Stimulated activated CD8-positive, alpha-beta memory T cell treated with anti-CD3 and anti-CD28 coated beads, Interleukin-12 subunit alpha, Interleukin-12 subunit beta, amount 100 ng/mL, for 24 hours (primary cell): ENCODE measurements around the gene RHOV.

Experiments
- DNase-seq: peaks from one replicate; pipeline ENCODE4 v3.0.0-alpha.2; 2020; ENCODE audit errors: extremely low read depth

RHOV gene

GRCh38 chr15:40845036-40845435, 29.0 kb downstream of the RHOV start:
- DNase-seq: no peak

DNA sequence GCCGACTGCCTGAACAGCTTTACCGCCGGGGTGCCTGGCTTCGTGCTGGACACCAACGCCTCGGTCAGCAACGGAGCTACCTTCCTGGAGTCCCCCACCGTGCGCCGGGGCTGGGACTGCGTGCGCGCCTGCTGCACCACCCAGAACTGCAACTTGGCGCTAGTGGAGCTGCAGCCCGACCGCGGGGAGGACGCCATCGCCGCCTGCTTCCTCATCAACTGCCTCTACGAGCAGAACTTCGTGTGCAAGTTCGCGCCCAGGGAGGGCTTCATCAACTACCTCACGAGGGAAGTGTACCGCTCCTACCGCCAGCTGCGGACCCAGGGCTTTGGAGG, 29.4 kb downstream of the RHOV start:
- DNase-seq: no peak

DNA sequence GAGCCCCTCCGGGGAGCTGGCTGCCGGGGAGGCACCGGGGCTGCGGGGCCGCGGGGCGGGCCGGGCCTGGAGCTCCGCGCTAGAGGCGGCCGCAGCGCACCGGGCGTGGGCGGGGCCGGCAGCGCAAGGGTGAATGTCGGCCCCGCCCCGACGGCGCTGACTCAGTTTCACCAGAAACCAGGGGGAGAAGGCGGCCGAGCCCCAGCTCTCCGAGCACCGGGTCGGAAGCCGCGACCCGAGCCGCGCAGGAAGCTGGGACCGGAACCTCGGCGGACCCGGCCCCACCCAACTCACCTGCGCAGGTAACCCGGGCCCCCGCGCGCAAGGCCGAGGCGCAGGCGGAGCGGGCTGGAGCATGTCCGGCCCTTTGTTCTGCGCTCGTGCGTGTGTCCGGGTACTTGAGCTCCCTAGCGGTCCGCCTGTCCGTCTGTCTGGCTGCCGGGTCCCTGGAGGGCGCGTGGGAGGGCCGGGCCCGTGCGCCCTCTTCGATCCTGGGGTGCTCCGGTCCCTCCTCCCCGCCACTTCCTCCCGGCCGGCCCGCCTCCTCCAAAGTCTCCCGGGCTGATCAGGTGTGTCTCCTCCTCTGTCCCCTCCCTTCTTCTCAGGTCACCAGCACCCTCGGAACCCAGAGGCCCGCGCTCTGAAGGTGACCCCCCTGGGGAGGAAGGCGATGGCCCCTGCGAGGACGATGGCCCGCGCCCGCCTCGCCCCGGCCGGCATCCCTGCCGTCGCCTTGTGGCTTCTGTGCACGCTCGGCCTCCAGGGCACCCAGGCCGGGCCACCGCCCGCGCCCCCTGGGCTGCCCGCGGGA, 29.9 kb downstream of the RHOV start, which contains the start of gene SPINT1:
Gene SPINT1 (plus strand): TSS at position 164 of the 811 bp plus-strand sequence. CDS start 507 bp downstream, at position 671.
- DNase-seq: peak; percentile 36

GRCh38 chr15:40843261-40843884, 30.7 kb downstream of the RHOV start:
- DNase-seq: no peak

GRCh38 chr15:40841741-40842140, 32.3 kb downstream of the RHOV start:
- DNase-seq: no peak

DNA sequence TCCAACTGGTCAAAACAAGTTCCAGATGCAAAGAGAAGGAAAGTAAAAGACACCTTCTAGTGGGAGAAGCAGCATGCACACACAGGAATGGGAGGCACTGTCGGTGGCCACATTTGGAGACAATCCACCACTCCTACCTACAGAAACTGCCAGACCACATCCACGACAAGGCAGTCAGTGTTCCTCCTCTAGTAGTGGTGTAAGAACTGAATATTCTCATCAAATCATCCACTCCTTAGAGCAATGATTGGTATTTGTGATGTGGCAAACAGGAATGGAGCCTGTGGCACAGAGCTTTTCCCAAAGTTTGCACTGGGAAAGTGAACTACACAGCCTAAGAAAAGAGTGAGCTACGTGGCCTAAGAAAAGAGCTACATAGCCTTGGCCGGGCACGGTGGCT, 35.3 kb downstream of the RHOV start:
- DNase-seq: no peak

DNA sequence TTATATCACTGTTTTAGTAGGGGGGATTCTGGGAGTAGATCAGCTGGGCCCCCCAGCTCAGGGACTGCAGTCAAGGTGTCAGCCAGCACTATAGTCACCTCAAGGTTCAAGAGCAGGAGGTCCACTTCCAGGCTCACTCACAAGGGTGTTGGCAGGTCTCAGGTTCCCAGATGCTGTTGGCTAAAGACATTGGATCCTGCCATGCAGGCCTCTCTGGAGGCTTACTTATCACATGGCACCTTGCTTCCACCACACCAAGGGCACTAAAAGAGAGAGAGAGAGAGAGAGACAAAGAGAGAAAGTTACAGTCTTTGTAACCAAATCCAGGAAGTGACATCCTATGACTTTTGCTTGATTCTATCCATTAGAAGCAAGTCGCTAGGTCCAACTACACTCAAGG, 38.0 kb downstream of the RHOV start:
- no peak for DNase-seq

- DNase-seq: no peak
Measured at GRCh38 chr15:40832903-40833302, 41.1 kb downstream of the RHOV start.

- no peak for DNase-seq
Measured at GRCh38 chr15:40831861-40832260, 42.2 kb downstream of the RHOV start.

DNA sequence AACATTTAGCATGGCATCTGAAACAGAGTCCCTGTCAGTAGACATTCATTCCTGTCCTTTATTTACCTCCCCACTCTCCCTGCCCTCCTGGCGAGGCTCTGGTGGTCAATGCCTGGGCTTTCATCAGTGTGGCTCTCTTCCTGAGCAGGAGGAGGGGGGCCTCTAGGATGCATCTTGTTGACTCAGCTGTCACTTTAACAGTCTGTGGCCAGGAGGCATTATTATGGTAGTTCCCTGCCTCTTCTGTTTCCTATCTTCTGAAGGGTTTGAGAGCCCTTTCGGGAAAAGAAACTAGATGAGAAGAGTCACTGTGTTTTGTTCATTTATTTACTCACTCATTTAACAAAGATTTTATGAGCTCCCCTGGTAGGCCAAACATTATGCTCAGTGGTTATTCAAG, 43.1 kb downstream of the RHOV start:
- no peak for DNase-seq

- no peak for DNase-seq
Measured at GRCh38 chr15:40829115-40829514, 44.9 kb downstream of the RHOV start.

DNA sequence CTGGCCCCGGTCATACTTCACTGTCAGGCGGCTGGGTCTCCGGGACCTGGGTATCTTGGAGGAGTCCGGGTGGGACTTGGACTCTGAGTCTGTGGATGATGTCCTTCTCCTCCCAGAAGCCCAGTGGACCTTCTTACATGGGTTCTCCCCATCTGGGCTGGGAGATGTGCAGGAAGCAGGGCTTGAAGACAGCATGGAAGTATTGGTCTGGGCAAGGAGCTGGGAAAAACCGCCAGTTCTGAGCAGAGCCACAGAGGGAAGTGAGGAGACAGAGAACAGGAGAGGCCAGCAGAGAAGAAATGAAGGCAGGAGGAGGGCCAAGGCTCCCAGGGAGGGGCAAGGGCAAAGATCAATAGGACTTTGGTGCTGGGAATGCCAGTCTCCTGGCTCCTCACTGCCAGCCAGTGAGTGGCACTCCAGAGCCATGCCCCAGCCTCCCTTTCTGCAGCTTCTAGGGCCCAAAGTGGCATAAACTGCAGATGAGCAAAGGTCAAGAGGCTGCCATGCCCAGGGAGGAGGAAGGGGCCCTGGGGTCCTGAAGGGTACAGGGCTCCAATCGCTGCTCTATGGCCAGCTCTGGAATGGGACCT, 45.5 kb downstream of the RHOV start, which contains the start of gene PPP1R14D:
Gene PPP1R14D (minus strand): TSS at position 262 of the 590 bp plus-strand sequence. CDS start 67 bp downstream, at position 195.
- no peak for DNase-seq

GRCh38 chr15:40826423-40827075, 47.5 kb downstream of the RHOV start:
- DNase-seq: no peak

- DNase-seq: no peak
Measured at GRCh38 chr15:40825661-40826422, 48.2 kb downstream of the RHOV start.

DNA sequence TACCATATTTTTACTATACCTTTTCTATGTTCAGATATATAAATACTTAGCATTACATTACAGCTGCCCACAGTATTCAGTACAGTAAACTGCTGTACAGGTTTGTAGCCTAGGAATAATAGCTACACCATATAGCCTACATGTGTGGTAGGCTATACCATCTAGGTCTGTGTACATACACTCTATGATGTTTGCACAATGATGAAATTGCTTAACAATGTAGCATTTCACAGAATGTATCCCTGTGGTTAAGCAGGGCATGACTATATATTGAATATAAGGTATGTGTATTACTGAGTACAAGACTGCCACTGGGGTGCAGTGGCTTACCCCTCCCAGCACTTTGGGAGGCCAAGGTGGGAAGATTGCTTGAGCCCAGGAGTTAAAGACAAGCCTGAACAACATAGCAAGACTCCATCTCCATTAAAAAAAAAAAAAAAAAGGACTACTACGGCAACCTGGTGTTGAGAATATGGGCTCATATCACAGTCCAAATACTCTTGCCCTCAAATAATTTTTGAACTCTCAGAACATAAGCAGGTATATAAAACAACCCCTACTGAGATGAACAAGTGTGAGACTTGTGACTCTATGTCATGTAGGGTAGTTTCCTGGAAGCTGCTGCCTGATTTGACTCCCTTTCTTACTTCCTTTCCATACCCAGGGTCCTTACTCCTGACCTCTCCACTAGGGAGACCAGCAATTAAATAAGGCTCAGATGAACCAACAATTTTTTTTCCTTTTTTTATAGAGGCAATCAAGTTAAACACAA, 50.3 kb downstream of the RHOV start:
- no peak for DNase-seq
